MM.1S (cell line): ENCODE data around the gene PKHD1.

Experiments
- CTCF ChIP-seq: fragments of 300-600 bp; sonication (generic); IDR thresholded peaks from 2 replicates; pipeline ENCODE4 v1.5.1; 2016; ENCODE audit warnings: antibody characterized with exemption, low read length, mixed read lengths
- EZH2 ChIP-seq: fragments of 300-600 bp; sonication (generic); optimal IDR thresholded peaks from 2 replicates; pipeline ENCODE3; 2017; ENCODE audit warnings: low read depth, mild to moderate bottlenecking, antibody characterized with exemption, low read length, mixed read lengths
- EZH2phosphoT487 ChIP-seq: fragments of 300-600 bp; sonication (generic); IDR thresholded peaks from 2 replicates; pipeline ENCODE4 v1.6.1; 2018; ENCODE audit warnings: antibody characterized with exemption, low read length

GRCh38 chr6:51820555-51820954, 266.9 kb downstream of the PKHD1 start:
- TF ChIP-seq CTCF (no peak), EZH2 (no peak), EZH2phosphoT487 (no peak)
